K562 (cell line): ENCODE data around the gene BCAS1. TPM values are rescaled to one million over a fixed set of nuclear protein-coding genes. Genes with fewer than 3 reads are reported as not detected.

ENCODE experiments used
- ATAC-seq: fragments of 200-7000 bp; cut with Tn5 transposase; 3 replicates; pipeline ENCODE4 v1.9.1; 2020; ENCODE audit warnings: moderate library complexity
- BruUV-seq: library from RNA; stranded (reverse); fragments of 400-500 nt; replicated peaks from 2 replicates; lab custom pipeline; 2021; lab: Mats Ljungman, UMichigan
- CTCF ChIA-PET: fragments of 300-600 bp; formaldehyde crosslinking; extraction: SDS; loops from one replicate; lab custom pipeline; 2021; ENCODE audit warnings: low intra/inter-chr PET ratio; lab: Yijun Ruan, JAX
- POLR2A ChIA-PET: fragments of 300-600, 350-650 bp; sonication (Branson Sonifier 250); formaldehyde crosslinking; extraction: SDS; loops from one replicate; lab custom pipeline; 2021; ENCODE audit warnings: antibody characterized with exemption, inconsistent platforms; lab: Yijun Ruan, JAX
- DNase-seq, 4 experiments: peaks; one replicate each; pipeline versions ENCODE4 v3.0.0 to v3.0.0-alpha.2; 2011 to 2018; ENCODE audit warnings: low spot score in 3 of 4, mixed read lengths in 3 of 4; ENCODE audit errors: extremely low read depth in 1 of 4
- FAIRE-seq: peaks from 2 replicates; lab custom pipeline; 2011; peaks lifted over from hg19 to GRCh38; lab: Jason Lieb, UNC
- H2AFZ ChIP-seq: 2 replicates; pipeline ENCODE4 v1.6.0; 2011; ENCODE audit warnings: low read depth, low read length, control low read depth, inconsistent platforms
- H3K27ac ChIP-seq: fragments of 200-600 bp; 3 replicates; pipeline ENCODE4 v1.8.0; 2011; ENCODE audit warnings: low read depth, mild to moderate bottlenecking, control low read depth, inconsistent platforms, low read length, moderate library complexity, mixed read lengths; ENCODE audit errors: extremely low read depth
- H3K27me3 ChIP-seq, 2 experiments: fragments of 300-600 bp in 1 of 2; 2 replicates in 1 of 2; 3 replicates in 1 of 2; pipeline versions ENCODE4 v1.6.0 to v1.8.0; 2011; ENCODE audit warnings: inconsistent platforms in 2 of 2, low read length in 2 of 2, mild to moderate bottlenecking in 1 of 2, mixed read lengths in 1 of 2, moderate library complexity in 1 of 2; ENCODE audit not compliant: control insufficient read depth in 2 of 2, insufficient read depth in 2 of 2
- H3K36me3 ChIP-seq: fragments of 300-600 bp; 3 replicates; pipeline ENCODE4 v1.8.0; 2011; ENCODE audit warnings: mild to moderate bottlenecking, low read length, inconsistent platforms; ENCODE audit not compliant: control insufficient read depth, insufficient read depth
- H3K4me1 ChIP-seq, 2 experiments: fragments of 200-600 bp in 1 of 2; replicated peaks in 1 of 2; 2 replicates in 1 of 2; 3 replicates in 1 of 2; pipeline versions ENCODE4 v1.5.1 to v1.8.0; 2011; ENCODE audit warnings: inconsistent platforms in 2 of 2, low read length in 2 of 2, mild to moderate bottlenecking in 1 of 2, mixed read lengths in 1 of 2, moderate library complexity in 1 of 2; ENCODE audit not compliant: control insufficient read depth in 2 of 2, insufficient read depth in 2 of 2
- H3K4me2 ChIP-seq: 2 replicates; pipeline ENCODE4 v1.6.1; 2011; ENCODE audit warnings: low read length, control low read depth, inconsistent platforms, mixed read lengths; ENCODE audit not compliant: insufficient read depth
- H3K4me3 ChIP-seq: fragments of 200-600 bp; sonication (generic), shearing (Covaris generic); 2 replicates; pipeline ENCODE4 v1.5.1; 2016; ENCODE audit warnings: control low read depth, inconsistent platforms
- H3K79me2 ChIP-seq: fragments of 200-600 bp; 3 replicates; pipeline ENCODE4 v1.8.0; 2011; ENCODE audit warnings: low read length, inconsistent platforms; ENCODE audit not compliant: control insufficient read depth, insufficient read depth
- H3K9ac ChIP-seq, 2 experiments: 2 replicates each; pipeline versions ENCODE4 v1.6.0 to v1.6.1; 2011; ENCODE audit warnings: low read depth in 2 of 2, low read length in 2 of 2, control low read depth in 1 of 2, inconsistent platforms in 1 of 2, mild to moderate bottlenecking in 1 of 2, mixed read lengths in 1 of 2; ENCODE audit not compliant: insufficient read depth in 1 of 2
- H3K9me1 ChIP-seq: one replicate; pipeline ENCODE4 v1.6.0; 2011; ENCODE audit warnings: inconsistent platforms, mild to moderate bottlenecking, low read length, moderate library complexity; ENCODE audit not compliant: control insufficient read depth, insufficient read depth
- H3K9me3 ChIP-seq: replicated peaks from 2 replicates; pipeline ENCODE4 v1.5.1; 2011; ENCODE audit warnings: low read depth, low read length, inconsistent platforms; ENCODE audit not compliant: control insufficient read depth, insufficient read depth
- H4K20me1 ChIP-seq: replicated peaks from 2 replicates; pipeline ENCODE4 v1.6.1; 2011; ENCODE audit warnings: low read length, inconsistent platforms, mixed read lengths; ENCODE audit not compliant: control insufficient read depth, insufficient read depth
- ARID2 ChIP-seq: fragments of 450-650 bp; IDR thresholded peaks from 2 replicates; pipeline ENCODE4 v1.6.1; 2017; ENCODE audit warnings: antibody characterized with exemption, mild to moderate bottlenecking
- CBX3 ChIP-seq, 2 experiments: IDR thresholded peaks; 1 replicate in 1 of 2; 2 replicates in 1 of 2; pipeline ENCODE4 v1.6.1; 2012; ENCODE audit warnings: inconsistent platforms in 2 of 2, low read length in 2 of 2, borderline replicate concordance in 1 of 2, control low read depth in 1 of 2
- CHD2 ChIP-seq: IDR thresholded peaks from 2 replicates; pipeline ENCODE4 v1.6.1; 2011; ENCODE audit warnings: low read depth, low read length
- FUS ChIP-seq: fragments of 200-400 bp; formaldehyde crosslinking; optimal IDR thresholded peaks from 2 replicates; pipeline ENCODE3; 2017; ENCODE audit warnings: low read depth, low read length
- KLF1 ChIP-seq: fragments of 450-650 bp; IDR thresholded peaks from 2 replicates; pipeline ENCODE4 v1.6.1; 2016; ENCODE audit warnings: missing genetic modification characterization, missing compliant biosample characterization
- NFXL1 ChIP-seq: fragments of 450-650 bp; formaldehyde crosslinking; IDR thresholded peaks from 2 replicates; pipeline ENCODE4 v1.4.0; 2021; ENCODE audit warnings: mild to moderate bottlenecking
- PHB2 ChIP-seq: fragments of 450-650 bp; IDR thresholded peaks from 2 replicates; pipeline ENCODE4 v1.6.1; 2017; ENCODE audit warnings: low read depth
- RFX1 ChIP-seq: fragments of 450-650 bp; IDR thresholded peaks from 2 replicates; pipeline ENCODE4 v1.6.1; 2016; ENCODE audit warnings: mild to moderate bottlenecking, moderate library complexity
- SMARCE1 ChIP-seq: fragments of 450-650 bp; IDR thresholded peaks from 2 replicates; pipeline ENCODE4 v1.7.1; 2016; ENCODE audit warnings: mild to moderate bottlenecking
- TARDBP ChIP-seq: fragments of 450-650 bp; IDR thresholded peaks from 2 replicates; pipeline ENCODE4 v1.6.1; 2016
- WHSC1 ChIP-seq: IDR thresholded peaks from one replicate; pipeline ENCODE4 v1.6.1; 2012; ENCODE audit warnings: low read length, control low read depth, inconsistent platforms
- YY1 ChIP-seq, 3 experiments: IDR thresholded peaks; 2 replicates each; pipeline ENCODE4 v1.6.1; 2011; ENCODE audit warnings: low read length in 2 of 3, mild to moderate bottlenecking in 2 of 3, moderate library complexity in 2 of 3, borderline replicate concordance in 1 of 3, control low read depth in 1 of 3, low read depth in 1 of 3; ENCODE audit not compliant: insufficient read depth in 3 of 3, insufficient replicate concordance in 2 of 3, control insufficient read depth in 1 of 3, insufficient read length in 1 of 3; ENCODE audit errors: extremely low read depth in 1 of 3
- ZNF184 ChIP-seq: sonication (generic); formaldehyde crosslinking; IDR thresholded peaks from 2 replicates; pipeline ENCODE4 v1.5.0; 2020; ENCODE audit warnings: missing genetic modification reagents
- ZNF224 ChIP-seq: sonication (generic); formaldehyde crosslinking; IDR thresholded peaks from 2 replicates; pipeline ENCODE4 v1.8.0; 2022; ENCODE audit warnings: mild to moderate bottlenecking, missing genetic modification reagents
- ZNF24 ChIP-seq: fragments of 450-650 bp; IDR thresholded peaks from 2 replicates; pipeline ENCODE4 v1.6.1; 2016
- ZNF778 ChIP-seq: fragments of 450-650 bp; formaldehyde crosslinking; IDR thresholded peaks from 2 replicates; pipeline ENCODE4 v1.4.0; 2020; ENCODE audit warnings: mild to moderate bottlenecking, moderate library complexity
- WGBS: fragments of 100-300 bp; shearing (Covaris generic); methylation state at CpG from one replicate; pipeline ENCODE4 v1.1.6; 2016; ENCODE audit warnings: low coverage, mixed read lengths; ENCODE audit not compliant: insufficient coverage; ENCODE audit errors: missing lambda C conversion rate; 5-methylcytosine and 5-hydroxymethylcytosine counted together
- in situ Hi-C: fragments of 300-500 bp; cut with MboI; formaldehyde crosslinking; loops from 4 replicates; pipeline ENCODE4 v1.15.0; 2018; ENCODE audit warnings: inconsistent platforms, mixed read lengths
- intact Hi-C: fragments of 100-400 bp; cut with micrococcal nuclease; formaldehyde crosslinking; loops from 2 replicates; pipeline ENCODE4 v1.14.2; 2022
- polyA plus RNA-seq, 8 experiments: library from polyadenylated mRNA; depleted of rRNA in 4 of 8; stranded (reverse) in 5 of 8; unstranded in 3 of 8; fragments of >200 nt; fragmentation: Nextera tagmentation in 2 of 8; fragmentation: Illumina TruSeq in 1 of 8; extraction: Ambion mirVana in 2 of 8; extraction: Trizol in 1 of 8; gene quantifications; 2 replicates each; pipeline versions ENCODE4 v1.2.1 to v1.2.3, GENCODE V29; 2011 to 2014; ENCODE audit warnings: inconsistent platforms in 1 of 8, missing spikeins in 1 of 8
- total RNA-seq, 7 experiments: library from RNA; depleted of rRNA in 6 of 7; stranded (reverse); fragments of >200 nt in 6 of 7; fragmentation: Illumina TruSeq in 2 of 7; extraction: Trizol in 2 of 7; gene quantifications; 2 replicates each; pipeline versions ENCODE4 v1.2.1 to v1.2.3, GENCODE V29; 2011 to 2021; ENCODE audit warnings: low replicate concordance in 1 of 7
- TF ChIP-seq, protein P1 (sequence below), 3 experiments: fragments of 200-800 bp in 1 of 3; fragments of 250-450 bp in 1 of 3; fragments of 450-650 bp in 1 of 3; sonication (Bioruptor Pico) in 1 of 3; sonication (Bioruptor generic) in 1 of 3; formaldehyde crosslinking in 1 of 3; IDR thresholded peaks; 2 replicates each; pipeline versions ENCODE4 v1.6.1 to v1.8.0; 2016 to 2022; ENCODE audit warnings: mild to moderate bottlenecking in 2 of 3, missing genetic modification characterization in 2 of 3, missing compliant biosample characterization in 1 of 3, moderate library complexity in 1 of 3

BCAS1 gene
- total and polyA plus RNA-seq, 9 of the 15 experiments (the other 6 are each of a cell fraction or from before 2014, with no cell fraction given), result 0.18 to 2.3 (median 0.93) TPM

DNA sequence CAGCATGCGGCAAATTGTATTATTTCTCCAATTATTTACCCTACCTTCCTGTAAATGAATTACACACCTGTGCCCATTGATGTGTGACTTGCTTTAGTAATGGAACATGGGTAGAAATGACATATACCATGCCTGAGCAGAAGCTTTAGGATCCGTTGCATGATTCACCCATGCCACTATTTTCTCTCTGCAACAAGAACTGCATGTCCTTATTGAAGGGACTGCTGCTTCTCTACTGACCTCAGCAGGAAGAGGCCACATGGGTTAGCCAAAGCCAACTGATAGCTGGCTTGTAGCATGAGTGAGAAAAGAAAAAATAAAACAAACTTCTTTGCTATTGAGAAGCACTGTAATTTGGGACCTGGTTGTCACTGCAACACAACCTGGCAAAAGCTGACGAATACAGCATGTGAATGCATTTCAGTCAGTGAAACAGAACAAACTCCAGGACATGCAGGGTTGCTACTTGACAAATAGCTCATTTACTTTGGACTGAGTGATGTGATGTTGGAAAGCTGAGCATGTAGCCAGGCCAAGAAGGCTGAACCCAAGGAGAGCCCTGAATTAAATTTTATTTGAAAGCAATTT is 99.2 kb downstream of the BCAS1 start:
- H3K9ac ChIP-seq, result no peak overlapping the region
- 2% methylated on average over 3 of the region's 3 CpGs for WGBS
- no peaks in the 10 kb centered on the region for H3K4me1 ChIP-seq
- H3K9me3 ChIP-seq, result no peaks in the 10 kb centered on the region
- ATAC-seq, result no peak
- H3K4me3 ChIP-seq, result no peak overlapping the region
- FAIRE-seq, result no peak
- no peak overlapping the region for H3K27ac ChIP-seq
- CTCF ChIA-PET, result no interaction called here
- peaks cover 0 to 4% of the 10 kb centered on the region in 2 experiments; a peak in 3 of 5 replicates for H3K27me3 ChIP-seq
- H4K20me1 ChIP-seq, result no peaks in the 10 kb centered on the region
- no peak for DNase-seq
- H3K79me2 ChIP-seq, result no peaks in the 10 kb centered on the region
- intact Hi-C loops, result no loop called here
- TF ChIP-seq ZNF224 (no peak), YY1 (IDR thresholded peaks at IDR 0.05; ENCODE audit: borderline replicate concordance in 1 of 3, control insufficient read depth in 1 of 3, extremely low read depth in 1 of 3, insufficient read depth in 3 of 3, insufficient read length in 1 of 3, insufficient replicate concordance in 2 of 3, low read depth in 1 of 3, low read length in 2 of 3) (no peak), WHSC1 (no peak), ARID2 (no peak), KLF1 (tag) (no peak), RFX1 (0 out of 2 replicates have a peak, but pooled peaks have one; percentile 5), ZNF778 (CRISPR knock-in tag) (no peak), NFXL1 (no peak), SMARCE1 (no peak), CBX3 (IDR thresholded peaks at IDR 0.05; ENCODE audit: borderline replicate concordance in 1 of 2, low read length in 2 of 2) (no peak), ZNF184 (CRISPR knock-in tag) (no peak), ZNF24 (no peak), TARDBP (no peak), PHB2 (no peak), CHD2 (no peak), FUS (no peak)
- TF ChIP-seq, protein P1, sequence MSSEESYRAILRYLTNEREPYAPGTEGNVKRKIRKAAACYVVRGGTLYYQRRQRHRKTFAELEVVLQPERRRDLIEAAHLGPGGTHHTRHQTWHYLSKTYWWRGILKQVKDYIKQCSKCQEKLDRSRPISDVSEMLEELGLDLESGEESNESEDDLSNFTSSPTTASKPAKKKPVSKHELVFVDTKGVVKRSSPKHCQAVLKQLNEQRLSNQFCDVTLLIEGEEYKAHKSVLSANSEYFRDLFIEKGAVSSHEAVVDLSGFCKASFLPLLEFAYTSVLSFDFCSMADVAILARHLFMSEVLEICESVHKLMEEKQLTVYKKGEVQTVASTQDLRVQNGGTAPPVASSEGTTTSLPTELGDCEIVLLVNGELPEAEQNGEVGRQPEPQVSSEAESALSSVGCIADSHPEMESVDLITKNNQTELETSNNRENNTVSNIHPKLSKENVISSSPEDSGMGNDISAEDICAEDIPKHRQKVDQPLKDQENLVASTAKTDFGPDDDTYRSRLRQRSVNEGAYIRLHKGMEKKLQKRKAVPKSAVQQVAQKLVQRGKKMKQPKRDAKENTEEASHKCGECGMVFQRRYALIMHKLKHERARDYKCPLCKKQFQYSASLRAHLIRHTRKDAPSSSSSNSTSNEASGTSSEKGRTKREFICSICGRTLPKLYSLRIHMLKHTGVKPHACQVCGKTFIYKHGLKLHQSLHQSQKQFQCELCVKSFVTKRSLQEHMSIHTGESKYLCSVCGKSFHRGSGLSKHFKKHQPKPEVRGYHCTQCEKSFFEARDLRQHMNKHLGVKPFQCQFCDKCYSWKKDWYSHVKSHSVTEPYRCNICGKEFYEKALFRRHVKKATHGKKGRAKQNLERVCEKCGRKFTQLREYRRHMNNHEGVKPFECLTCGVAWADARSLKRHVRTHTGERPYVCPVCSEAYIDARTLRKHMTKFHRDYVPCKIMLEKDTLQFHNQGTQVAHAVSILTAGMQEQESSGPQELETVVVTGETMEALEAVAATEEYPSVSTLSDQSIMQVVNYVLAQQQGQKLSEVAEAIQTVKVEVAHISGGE (CRISPR knock-in tag; IDR thresholded peaks at IDR 0.05), result peak in 1 of 3 experiments; percentile 94; a peak in 2 of 6 replicates
- H3K36me3 ChIP-seq, result no peaks in the 10 kb centered on the region
- in situ Hi-C loops, result loop anchor here (25.0 kb wide), 1 partner anchor 666 kb away; no protein-coding TSS in a partner anchor
- no peaks in the 10 kb centered on the region for H3K9me1 ChIP-seq
- no peak overlapping the region for H3K4me2 ChIP-seq
- BruUV-seq, result no TSS peak
- POLR2A ChIA-PET, result no interaction called here
- H2AFZ ChIP-seq, result no peak overlapping the region
